SU-DHL-6 (cell line): Measurements from ENCODE around the gene HOXD4.

Source experiments
- H2AFZ ChIP-seq: fragments of 200-600 bp; sonication (generic); 2 replicates; pipeline ENCODE4 v1.6.1; 2014; ENCODE audit warnings: low read depth, mild to moderate bottlenecking, moderate library complexity, mixed read lengths, antibody characterized with exemption, low read length; ENCODE audit not compliant: severe bottlenecking
- H3F3A ChIP-seq: fragments of 200-600 bp; shearing (Covaris generic); 2 replicates; pipeline ENCODE4 v1.6.0; 2016; ENCODE audit warnings: antibody characterized with exemption, mild to moderate bottlenecking; ENCODE audit not compliant: insufficient read depth
- H3K27ac ChIP-seq: fragments of 200-600 bp; sonication (generic); 2 replicates; pipeline ENCODE4 v1.5.1; 2016; ENCODE audit warnings: low read depth, mild to moderate bottlenecking, low read length, moderate library complexity, mixed read lengths
- H3K27me3 ChIP-seq: fragments of 200-600 bp; sonication (generic), shearing (Covaris generic); 2 replicates; pipeline ENCODE4 v1.6.0; 2014; ENCODE audit warnings: mild to moderate bottlenecking, low read length
- H3K36me3 ChIP-seq: fragments of 200-600 bp; sonication (generic); 2 replicates; pipeline ENCODE4 v1.6.1; 2014; ENCODE audit warnings: mild to moderate bottlenecking, low read length, mixed read lengths
- H3K4me2 ChIP-seq: fragments of 300-600, 200-600 bp; shearing (Covaris generic), sonication (generic); 2 replicates; pipeline ENCODE4 v1.6.0; 2014; ENCODE audit warnings: low read length, low read depth, mild to moderate bottlenecking; ENCODE audit not compliant: poor library complexity, severe bottlenecking
- H3K4me3 ChIP-seq: fragments of 200-600 bp; sonication (generic); 2 replicates; pipeline ENCODE4 v1.5.1; 2014; ENCODE audit warnings: antibody characterized with exemption, low read length, mild to moderate bottlenecking, mixed read lengths; ENCODE audit not compliant: insufficient read depth, poor library complexity, severe bottlenecking
- H3K79me2 ChIP-seq: fragments of 200-600 bp; sonication (generic); 2 replicates; pipeline ENCODE4 v1.6.1; 2014; ENCODE audit warnings: mild to moderate bottlenecking, low read length, moderate library complexity; ENCODE audit not compliant: insufficient read depth
- H3K9ac ChIP-seq: fragments of 200-600 bp; sonication (generic); 2 replicates; pipeline ENCODE4 v1.7.0; 2014; ENCODE audit warnings: mild to moderate bottlenecking, low read length
- H3K9me2 ChIP-seq: fragments of 200-600 bp; sonication (generic); replicated peaks from 2 replicates; pipeline ENCODE4 v1.6.1; 2014; ENCODE audit warnings: low read length; ENCODE audit not compliant: insufficient read depth
- H3K9me3 ChIP-seq: fragments of 200-600 bp; sonication (generic); 2 replicates; pipeline ENCODE4 v1.6.1; 2014; ENCODE audit warnings: low read length, mixed read lengths; ENCODE audit not compliant: insufficient read depth
- H4K20me1 ChIP-seq: fragments of 200-600 bp; sonication (generic); 2 replicates; pipeline ENCODE4 v1.6.1; 2014; ENCODE audit warnings: low read depth, mild to moderate bottlenecking, antibody characterized with exemption, low read length, moderate library complexity, mixed read lengths
- EZH2phosphoT487 ChIP-seq: fragments of 200-600 bp; sonication (generic), shearing (Covaris generic); conservative IDR thresholded peaks from 2 replicates; pipeline ENCODE4 v1.6.1; 2018; ENCODE audit warnings: mild to moderate bottlenecking, antibody characterized with exemption, low read length, moderate library complexity, mixed read lengths
- TF ChIP-seq, protein P1 (sequence below): fragments of 200-600 bp; sonication (generic); IDR thresholded peaks from one replicate; pipeline ENCODE4 v1.5.1; 2017; ENCODE audit warnings: antibody characterized with exemption, mild to moderate bottlenecking, low read length, moderate library complexity; ENCODE audit not compliant: insufficient read depth, poor library complexity, severe bottlenecking

Gene HOXD4

DNA sequence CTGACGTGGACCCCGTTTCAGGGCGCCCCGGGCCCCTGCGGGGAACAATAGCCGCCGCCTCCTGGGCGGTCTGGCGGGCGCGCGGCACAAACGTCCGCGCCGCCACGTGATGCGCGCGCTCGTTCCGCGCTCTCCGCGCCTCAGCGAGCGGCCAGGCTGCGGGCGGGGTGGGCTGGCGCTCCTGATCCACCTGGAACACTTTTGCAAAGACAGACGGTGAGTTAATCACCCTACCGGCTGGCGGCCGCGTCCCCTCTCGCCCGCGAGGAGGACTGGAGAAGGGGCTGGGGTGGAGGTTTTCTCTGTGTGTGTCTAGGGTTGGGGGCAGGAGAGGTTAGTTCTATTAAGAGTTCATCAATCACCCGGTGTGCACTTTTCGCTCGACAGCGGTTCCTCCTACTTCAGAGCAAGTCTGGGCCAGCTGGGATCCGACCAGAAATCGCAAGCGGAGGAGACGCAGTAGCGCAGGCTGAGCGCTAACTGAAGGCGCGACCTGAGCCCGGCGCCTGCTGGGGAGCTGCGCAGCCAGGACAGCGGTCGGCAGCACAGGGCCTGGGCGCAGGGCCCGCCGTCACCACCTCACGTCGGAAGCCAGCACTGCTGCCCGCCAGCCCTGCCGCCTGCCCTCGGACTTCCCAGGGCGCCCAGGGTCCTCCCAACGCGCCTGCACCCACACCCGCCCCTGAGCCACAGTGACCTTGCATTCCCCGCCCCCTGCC is 26.8 kb downstream of the HOXD4 start:
- no peak for TF ChIP-seq EZH2phosphoT487
- TF ChIP-seq, protein P1, sequence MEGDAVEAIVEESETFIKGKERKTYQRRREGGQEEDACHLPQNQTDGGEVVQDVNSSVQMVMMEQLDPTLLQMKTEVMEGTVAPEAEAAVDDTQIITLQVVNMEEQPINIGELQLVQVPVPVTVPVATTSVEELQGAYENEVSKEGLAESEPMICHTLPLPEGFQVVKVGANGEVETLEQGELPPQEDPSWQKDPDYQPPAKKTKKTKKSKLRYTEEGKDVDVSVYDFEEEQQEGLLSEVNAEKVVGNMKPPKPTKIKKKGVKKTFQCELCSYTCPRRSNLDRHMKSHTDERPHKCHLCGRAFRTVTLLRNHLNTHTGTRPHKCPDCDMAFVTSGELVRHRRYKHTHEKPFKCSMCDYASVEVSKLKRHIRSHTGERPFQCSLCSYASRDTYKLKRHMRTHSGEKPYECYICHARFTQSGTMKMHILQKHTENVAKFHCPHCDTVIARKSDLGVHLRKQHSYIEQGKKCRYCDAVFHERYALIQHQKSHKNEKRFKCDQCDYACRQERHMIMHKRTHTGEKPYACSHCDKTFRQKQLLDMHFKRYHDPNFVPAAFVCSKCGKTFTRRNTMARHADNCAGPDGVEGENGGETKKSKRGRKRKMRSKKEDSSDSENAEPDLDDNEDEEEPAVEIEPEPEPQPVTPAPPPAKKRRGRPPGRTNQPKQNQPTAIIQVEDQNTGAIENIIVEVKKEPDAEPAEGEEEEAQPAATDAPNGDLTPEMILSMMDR, result no peak
- no peak overlapping the region for H3K9ac ChIP-seq
- no peaks in the 10 kb centered on the region for H3K36me3 ChIP-seq
- H3K4me3 ChIP-seq, result no peak overlapping the region
- no peak overlapping the region for H3K27ac ChIP-seq
- H4K20me1 ChIP-seq, result no peaks in the 10 kb centered on the region
- H3K79me2 ChIP-seq, result no peaks in the 10 kb centered on the region
- H2AFZ ChIP-seq, result no peak overlapping the region
- H3F3A ChIP-seq, result no peaks in the 10 kb centered on the region
- H3K9me2 ChIP-seq, result no peaks in the 10 kb centered on the region
- H3K9me3 ChIP-seq, result no peaks in the 10 kb centered on the region
- H3K4me2 ChIP-seq, result no peak overlapping the region
- H3K27me3 ChIP-seq, result no peaks in the 10 kb centered on the region

DNA sequence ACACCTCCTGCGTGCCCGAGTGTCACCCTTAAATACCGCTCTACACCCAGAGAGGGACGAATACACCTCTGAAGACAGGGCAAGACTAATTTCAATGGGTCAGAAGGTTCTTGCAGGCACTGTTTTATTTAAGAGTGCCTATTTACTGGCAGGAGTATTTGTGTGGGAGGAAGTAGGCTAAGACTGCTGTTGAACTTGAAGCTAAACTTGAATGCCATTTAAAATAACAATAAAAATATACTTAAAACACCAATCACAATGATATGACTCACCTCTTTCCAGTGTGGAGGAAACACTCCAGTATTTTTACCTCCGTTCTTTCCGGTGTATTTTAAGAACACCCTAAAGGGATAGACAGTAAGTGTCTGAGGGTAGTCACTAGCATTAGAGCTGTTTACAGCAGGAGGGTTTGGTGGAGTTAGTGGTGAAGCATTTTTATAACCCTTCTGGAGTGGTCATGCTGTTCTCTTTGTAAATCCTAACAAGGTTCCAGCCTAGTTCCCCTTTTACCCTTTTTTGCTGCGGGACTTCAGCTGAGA is 27.5 kb downstream of the HOXD4 start:
- no peaks in the 10 kb centered on the region for H3K9me2 ChIP-seq
- H3K9ac ChIP-seq, result no peak overlapping the region
- no peaks in the 10 kb centered on the region for H4K20me1 ChIP-seq
- no peaks in the 10 kb centered on the region for H3K9me3 ChIP-seq
- no peaks in the 10 kb centered on the region for H3F3A ChIP-seq
- H3K4me2 ChIP-seq, result no peak overlapping the region
- no peak for TF ChIP-seq EZH2phosphoT487
- TF ChIP-seq, protein P1, result no peak
- H3K79me2 ChIP-seq, result no peaks in the 10 kb centered on the region
- no peaks in the 10 kb centered on the region for H3K36me3 ChIP-seq
- H3K27me3 ChIP-seq, result no peaks in the 10 kb centered on the region
- H3K27ac ChIP-seq, result no peak overlapping the region
- H2AFZ ChIP-seq, result no peak overlapping the region
- no peak overlapping the region for H3K4me3 ChIP-seq

DNA sequence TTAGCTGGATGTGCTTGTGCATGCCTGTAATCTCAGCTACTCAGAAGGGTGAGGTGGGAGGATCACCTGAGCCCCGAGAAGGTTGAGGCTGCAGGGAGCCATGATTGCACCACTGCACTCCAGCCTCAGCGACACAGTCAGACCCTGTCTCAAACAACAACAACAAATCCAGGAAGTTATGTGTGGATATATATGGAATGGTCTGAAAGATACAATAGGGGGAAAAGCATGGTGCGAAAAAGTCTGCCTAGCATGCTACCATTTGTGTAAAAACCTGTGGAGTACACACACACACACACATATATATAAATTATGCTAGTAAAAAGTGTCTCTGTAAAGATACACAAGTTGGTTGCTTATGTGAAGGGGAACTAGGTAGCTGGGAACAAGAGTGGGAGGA is 30.2 kb downstream of the HOXD4 start:
- no peaks in the 10 kb centered on the region for H3K27me3 ChIP-seq
- H3K4me2 ChIP-seq, result no peak overlapping the region
- H3K79me2 ChIP-seq, result no peaks in the 10 kb centered on the region

More for the DNA sequence above, 30.2 kb downstream of the HOXD4 start:
- H3K9ac ChIP-seq, result no peak overlapping the region
- H4K20me1 ChIP-seq, result no peaks in the 10 kb centered on the region
- H3K9me3 ChIP-seq, result no peaks in the 10 kb centered on the region
- H3K4me3 ChIP-seq, result no peak overlapping the region
- no peaks in the 10 kb centered on the region for H3K36me3 ChIP-seq
- no peak for TF ChIP-seq EZH2phosphoT487
- TF ChIP-seq, protein P1, result no peak
- H3F3A ChIP-seq, result no peaks in the 10 kb centered on the region
- H2AFZ ChIP-seq, result no peak overlapping the region
- no peaks in the 10 kb centered on the region for H3K9me2 ChIP-seq
- no peak overlapping the region for H3K27ac ChIP-seq
